Measurements from ENCODE around the gene FAAH.
A peak's percentile ranks its signal among the peaks of the same experiment; 100 is the strongest.

FAAH gene

DNA sequence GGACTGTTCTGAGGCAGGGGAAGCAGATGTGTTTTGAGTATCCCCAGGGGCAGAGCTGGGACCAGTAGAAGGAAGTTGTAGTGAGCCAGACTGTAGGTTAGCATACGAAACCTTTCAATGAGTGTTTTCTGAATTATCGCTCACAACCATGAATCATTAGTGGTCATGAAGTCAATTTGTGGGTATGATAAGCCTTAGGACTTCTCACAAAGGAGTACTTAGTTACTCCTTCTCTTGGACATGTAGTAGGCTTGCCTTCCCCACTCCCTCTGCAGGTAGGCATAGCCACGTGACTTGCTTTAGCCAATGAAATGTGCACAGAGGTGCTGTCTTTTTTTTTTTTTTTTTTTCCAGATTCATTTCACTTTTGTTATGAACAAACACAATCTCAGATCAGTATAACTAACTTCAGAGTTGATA, 23.9 kb upstream of the FAAH start:
- Histone ChIP-seq H3K4me3 (ENCODE audit: low read depth, low read length) (no peak overlapping the region), H3K9me3 (ENCODE audit: severe bottlenecking) (no peaks in the 10 kb centered on the region), H3K36me3 (no peaks in the 10 kb centered on the region), H3K27ac (no peak overlapping the region), H3K27me3 (ENCODE audit: insufficient read depth, low read depth, severe bottlenecking) (no peaks in the 10 kb centered on the region)
- no peak for DNase-seq
- no peak for TF ChIP-seq CTCF (IDR thresholded peaks at IDR 0.05; ENCODE audit: low read depth, low read length)

- no peaks in the 10 kb centered on the region for H3K36me3 ChIP-seq
- TF ChIP-seq CTCF (IDR thresholded peaks at IDR 0.05; ENCODE audit: low read depth, low read length): peak; percentile 9; the same call in 1 of the 2 replicates
- no peak overlapping the region for H3K27ac ChIP-seq
- no peak for DNase-seq
- H3K4me3 ChIP-seq (ENCODE audit: low read depth, low read length): no peak overlapping the region
- no peaks in the 10 kb centered on the region for H3K27me3 ChIP-seq (ENCODE audit: insufficient read depth, low read depth, severe bottlenecking)
- no peaks in the 10 kb centered on the region for H3K9me3 ChIP-seq (ENCODE audit: severe bottlenecking)
Measured at GRCh38 chr1:46372431-46372830, 21.7 kb upstream of the FAAH start.

- peaks cover 12% of the 10 kb centered on the region for H3K9me3 ChIP-seq (ENCODE audit: severe bottlenecking)
- DNase-seq: peak; percentile 19
- no peaks in the 10 kb centered on the region for H3K27me3 ChIP-seq (ENCODE audit: insufficient read depth, low read depth, severe bottlenecking)
- no peak overlapping the region for H3K4me3 ChIP-seq (ENCODE audit: low read depth, low read length)
- peak overlapping the region; percentile 43 for H3K27ac ChIP-seq
- no peak for TF ChIP-seq CTCF (IDR thresholded peaks at IDR 0.05; ENCODE audit: low read depth, low read length)
- no peaks in the 10 kb centered on the region for H3K36me3 ChIP-seq
Measured at GRCh38 chr1:46379996-46380395, 14.1 kb upstream of the FAAH start.

DNA sequence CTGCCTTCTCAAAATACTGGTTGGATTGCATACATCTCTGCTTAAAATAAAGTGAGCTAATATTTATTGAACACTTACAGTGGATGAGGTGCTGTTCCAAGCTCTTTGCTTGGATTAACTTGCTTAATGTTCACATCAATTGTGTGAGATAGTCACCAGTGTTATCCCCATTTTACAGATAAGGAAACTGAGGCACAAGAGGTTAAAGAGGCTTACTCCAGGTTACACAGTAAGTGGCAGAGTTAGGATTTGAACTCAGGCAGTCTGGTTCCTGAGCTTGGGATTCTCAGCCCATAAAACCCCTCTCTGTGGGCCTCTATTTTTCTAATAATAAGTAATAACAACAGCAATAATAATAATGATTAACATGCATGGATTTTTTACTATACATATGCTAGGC, 13.6 kb upstream of the FAAH start:
- TF ChIP-seq CTCF (IDR thresholded peaks at IDR 0.05; ENCODE audit: low read depth, low read length): no peak
- Histone ChIP-seq H3K4me3 (ENCODE audit: low read depth, low read length) (no peak overlapping the region), H3K36me3 (no peaks in the 10 kb centered on the region), H3K27ac (peak overlapping the region; percentile 43; the same call in 1 of the 2 replicates), H3K27me3 (ENCODE audit: insufficient read depth, low read depth, severe bottlenecking) (no peaks in the 10 kb centered on the region), H3K9me3 (ENCODE audit: severe bottlenecking) (peaks cover 12% of the 10 kb centered on the region)
- no peak for DNase-seq

DNA sequence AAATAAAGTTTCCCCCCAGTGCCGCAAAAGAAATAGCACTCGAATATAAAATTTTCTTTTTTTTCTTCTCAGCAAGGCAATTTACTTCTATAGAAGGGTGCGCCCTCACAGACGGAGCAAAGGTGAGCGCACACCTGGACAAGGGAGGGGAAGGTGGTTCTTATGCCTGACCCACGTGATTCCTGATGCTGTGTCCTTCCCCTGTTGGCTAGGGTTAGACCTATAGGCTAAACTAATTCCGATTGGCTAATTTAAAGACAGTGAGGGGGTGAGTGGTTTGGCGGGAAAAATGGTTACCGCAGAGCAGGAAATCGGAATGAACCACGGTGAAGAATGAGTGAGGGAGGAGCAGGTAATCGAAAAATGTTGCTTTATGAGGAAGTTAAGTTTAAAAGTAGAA, 607 bp upstream of the FAAH start:
- H3K9me3 ChIP-seq (ENCODE audit: severe bottlenecking): peaks cover 18% of the 10 kb centered on the region
- H3K27me3 ChIP-seq (ENCODE audit: insufficient read depth, low read depth, severe bottlenecking): no peaks in the 10 kb centered on the region
- no peaks in the 10 kb centered on the region for H3K36me3 ChIP-seq
- TF ChIP-seq CTCF (IDR thresholded peaks at IDR 0.05; ENCODE audit: low read depth, low read length): no peak
- DNase-seq: no peak
- H3K27ac ChIP-seq: no peak overlapping the region
- H3K4me3 ChIP-seq (ENCODE audit: low read depth, low read length): no peak overlapping the region

DNA sequence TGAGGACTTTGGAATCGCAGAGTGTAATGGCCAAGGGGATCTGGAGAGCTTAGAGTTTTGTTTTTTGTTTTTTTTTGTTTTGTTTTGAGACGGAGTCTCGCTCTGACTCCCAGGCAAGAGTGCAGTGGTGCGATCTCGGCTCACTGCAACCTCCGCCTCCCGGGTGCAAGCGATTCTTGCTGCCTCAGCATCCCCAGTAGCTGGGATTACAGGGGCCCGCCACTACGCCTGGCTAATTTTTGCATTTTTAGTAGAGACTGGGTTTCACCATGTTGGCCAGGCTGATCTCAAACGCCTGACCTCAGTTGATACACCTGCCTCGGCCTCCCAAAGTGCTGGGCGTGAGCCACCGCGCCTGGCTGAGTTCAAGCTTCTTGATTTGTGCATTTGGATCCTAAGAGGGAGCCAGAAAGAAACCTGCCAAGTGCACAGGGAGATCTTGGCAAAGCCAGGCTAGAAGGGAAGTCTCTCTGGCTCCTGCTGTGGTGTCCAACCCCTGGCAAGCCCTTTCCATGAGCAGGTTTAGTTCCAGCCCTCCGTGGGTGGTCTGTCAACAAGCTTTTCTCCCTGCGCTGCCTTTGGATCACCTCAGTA, 852 bp downstream of the FAAH start:
- no peak for DNase-seq
- Histone ChIP-seq H3K4me3 (ENCODE audit: low read depth, low read length) (peak overlapping the region; percentile 56), H3K27ac (no peak overlapping the region), H3K36me3 (no peaks in the 10 kb centered on the region), H3K27me3 (ENCODE audit: insufficient read depth, low read depth, severe bottlenecking) (no peaks in the 10 kb centered on the region), H3K9me3 (ENCODE audit: severe bottlenecking) (peaks cover 18% of the 10 kb centered on the region)
- TF ChIP-seq CTCF (IDR thresholded peaks at IDR 0.05; ENCODE audit: low read depth, low read length): no peak
